DOHH2 (cell line): ENCODE data around the gene CORO2B.

Experiments
- H3F3A ChIP-seq: fragments of 200-600 bp; sonication (generic), shearing (Covaris generic); 2 replicates; pipeline ENCODE4 v1.6.0; 2016; ENCODE audit warnings: antibody characterized with exemption, mild to moderate bottlenecking; ENCODE audit not compliant: control insufficient read depth, insufficient read depth
- H3K27ac ChIP-seq: fragments of 200-600 bp; sonication (generic); 2 replicates; pipeline ENCODE4 v1.5.1; 2014; ENCODE audit warnings: low read depth, mild to moderate bottlenecking, low read length, moderate library complexity
- H3K27me3 ChIP-seq: fragments of 200-600 bp; sonication (generic); 2 replicates; pipeline ENCODE4 v1.6.1; 2014; ENCODE audit warnings: mild to moderate bottlenecking, low read length, mixed read lengths; ENCODE audit not compliant: control insufficient read depth
- H3K36me3 ChIP-seq: fragments of 200-600 bp; sonication (generic); 2 replicates; pipeline ENCODE4 v1.6.1; 2014; ENCODE audit warnings: mild to moderate bottlenecking, low read length, moderate library complexity, mixed read lengths; ENCODE audit not compliant: control insufficient read depth
- H3K4me1 ChIP-seq: fragments of 200-600 bp; sonication (generic); 2 replicates; pipeline ENCODE4 v1.6.1; 2014; ENCODE audit warnings: mild to moderate bottlenecking, low read length, mixed read lengths; ENCODE audit not compliant: control insufficient read depth
- H3K4me2 ChIP-seq: fragments of 200-600 bp; sonication (generic); 2 replicates; pipeline ENCODE4 v1.6.0; 2014; ENCODE audit warnings: mild to moderate bottlenecking, low read length, moderate library complexity
- H3K4me3 ChIP-seq: fragments of 200-600 bp; sonication (generic); 2 replicates; pipeline ENCODE4 v1.5.1; 2014; ENCODE audit warnings: mild to moderate bottlenecking, low read length, mixed read lengths
- H3K79me2 ChIP-seq: fragments of 200-600 bp; sonication (generic); 2 replicates; pipeline ENCODE4 v1.6.1; 2014; ENCODE audit warnings: mild to moderate bottlenecking, low read length, mixed read lengths; ENCODE audit not compliant: control insufficient read depth
- H3K9me2 ChIP-seq: fragments of 200-600 bp; sonication (generic); replicated peaks from 2 replicates; pipeline ENCODE4 v1.6.1; 2014; ENCODE audit warnings: mild to moderate bottlenecking, low read length, mixed read lengths; ENCODE audit not compliant: control insufficient read depth
- H3K9me3 ChIP-seq: fragments of 200-600 bp; sonication (generic); 2 replicates; pipeline ENCODE4 v1.6.1; 2014; ENCODE audit warnings: antibody characterized with exemption, low read length, mixed read lengths; ENCODE audit not compliant: control insufficient read depth, insufficient read depth
- H4K20me1 ChIP-seq: fragments of 200-600 bp; sonication (generic); 2 replicates; pipeline ENCODE4 v1.6.0; 2014; ENCODE audit warnings: low read depth, mild to moderate bottlenecking, antibody characterized with exemption, low read length, moderate library complexity; ENCODE audit not compliant: control insufficient read depth, insufficient read depth
- EZH2phosphoT487 ChIP-seq: fragments of 200-600 bp; sonication (generic); IDR thresholded peaks from 2 replicates; pipeline ENCODE4 v1.6.1; 2017; ENCODE audit warnings: borderline replicate concordance, mild to moderate bottlenecking, antibody characterized with exemption, low read length, moderate library complexity, mixed read lengths
- TF ChIP-seq, protein P1 (sequence below): fragments of 200-600 bp; sonication (generic); IDR thresholded peaks from one replicate; pipeline ENCODE4 v1.5.1; 2014; ENCODE audit warnings: antibody characterized with exemption, mild to moderate bottlenecking, low read depth, low read length; ENCODE audit not compliant: poor library complexity, severe bottlenecking

The CORO2B gene

GRCh38 chr15:68699881-68700454 is 121.2 kb downstream of the CORO2B start:
- H3K36me3 ChIP-seq = no peaks in the 10 kb centered on the region
- no peak overlapping the region for H3K27ac ChIP-seq
- H3K4me3 ChIP-seq = no peak overlapping the region
- no peaks in the 10 kb centered on the region for H3F3A ChIP-seq
- H3K27me3 ChIP-seq = 0 out of 2 replicates have a peak, but pooled peaks cover 3% of the 10 kb centered on the region
- H3K4me2 ChIP-seq = no peak overlapping the region
- no peaks in the 10 kb centered on the region for H3K9me2 ChIP-seq
- no peak for TF ChIP-seq EZH2phosphoT487
- TF ChIP-seq, protein P1, sequence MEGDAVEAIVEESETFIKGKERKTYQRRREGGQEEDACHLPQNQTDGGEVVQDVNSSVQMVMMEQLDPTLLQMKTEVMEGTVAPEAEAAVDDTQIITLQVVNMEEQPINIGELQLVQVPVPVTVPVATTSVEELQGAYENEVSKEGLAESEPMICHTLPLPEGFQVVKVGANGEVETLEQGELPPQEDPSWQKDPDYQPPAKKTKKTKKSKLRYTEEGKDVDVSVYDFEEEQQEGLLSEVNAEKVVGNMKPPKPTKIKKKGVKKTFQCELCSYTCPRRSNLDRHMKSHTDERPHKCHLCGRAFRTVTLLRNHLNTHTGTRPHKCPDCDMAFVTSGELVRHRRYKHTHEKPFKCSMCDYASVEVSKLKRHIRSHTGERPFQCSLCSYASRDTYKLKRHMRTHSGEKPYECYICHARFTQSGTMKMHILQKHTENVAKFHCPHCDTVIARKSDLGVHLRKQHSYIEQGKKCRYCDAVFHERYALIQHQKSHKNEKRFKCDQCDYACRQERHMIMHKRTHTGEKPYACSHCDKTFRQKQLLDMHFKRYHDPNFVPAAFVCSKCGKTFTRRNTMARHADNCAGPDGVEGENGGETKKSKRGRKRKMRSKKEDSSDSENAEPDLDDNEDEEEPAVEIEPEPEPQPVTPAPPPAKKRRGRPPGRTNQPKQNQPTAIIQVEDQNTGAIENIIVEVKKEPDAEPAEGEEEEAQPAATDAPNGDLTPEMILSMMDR = no peak
- no peaks in the 10 kb centered on the region for H3K9me3 ChIP-seq
- no peaks in the 10 kb centered on the region for H3K79me2 ChIP-seq
- no peaks in the 10 kb centered on the region for H4K20me1 ChIP-seq
- H3K4me1 ChIP-seq = no peaks in the 10 kb centered on the region

GRCh38 chr15:68700455-68701123 is 121.8 kb downstream of the CORO2B start:
- Histone ChIP-seq H3K9me3 (no peaks in the 10 kb centered on the region), H3K4me2 (no peak overlapping the region), H4K20me1 (no peaks in the 10 kb centered on the region), H3K79me2 (no peaks in the 10 kb centered on the region), H3K9me2 (no peaks in the 10 kb centered on the region), H3K27ac (no peak overlapping the region), H3F3A (no peaks in the 10 kb centered on the region), H3K27me3 (peaks cover 6% of the 10 kb centered on the region), H3K36me3 (no peaks in the 10 kb centered on the region), H3K4me1 (no peaks in the 10 kb centered on the region), H3K4me3 (no peak overlapping the region)
- TF ChIP-seq, protein P1 = no peak
- TF ChIP-seq EZH2phosphoT487 = no peak

- TF ChIP-seq, protein P1 = no peak
- no peak for TF ChIP-seq EZH2phosphoT487
- no peak overlapping the region for H3K4me3 ChIP-seq
- no peaks in the 10 kb centered on the region for H3F3A ChIP-seq
- H3K27ac ChIP-seq = no peak overlapping the region
- no peaks in the 10 kb centered on the region for H3K36me3 ChIP-seq
- H3K79me2 ChIP-seq = no peaks in the 10 kb centered on the region
- no peaks in the 10 kb centered on the region for H3K4me1 ChIP-seq
- H3K27me3 ChIP-seq = peaks cover 10% of the 10 kb centered on the region
- no peaks in the 10 kb centered on the region for H4K20me1 ChIP-seq
- no peaks in the 10 kb centered on the region for H3K9me3 ChIP-seq
- H3K9me2 ChIP-seq = no peaks in the 10 kb centered on the region
- H3K4me2 ChIP-seq = no peak overlapping the region
These were observed 123.1 kb downstream of the CORO2B start for GRCh38 chr15:68701886-68702285.
